IPS-NIHi7 (cell line): Measurements from ENCODE around the gene UBL4A.

ENCODE experiments used
- DNase-seq: peaks from one replicate; pipeline ENCODE4 v3.0.0; 2012; ENCODE audit warnings: mixed read lengths; ENCODE audit errors: extremely low spot score

The UBL4A gene

DNA sequence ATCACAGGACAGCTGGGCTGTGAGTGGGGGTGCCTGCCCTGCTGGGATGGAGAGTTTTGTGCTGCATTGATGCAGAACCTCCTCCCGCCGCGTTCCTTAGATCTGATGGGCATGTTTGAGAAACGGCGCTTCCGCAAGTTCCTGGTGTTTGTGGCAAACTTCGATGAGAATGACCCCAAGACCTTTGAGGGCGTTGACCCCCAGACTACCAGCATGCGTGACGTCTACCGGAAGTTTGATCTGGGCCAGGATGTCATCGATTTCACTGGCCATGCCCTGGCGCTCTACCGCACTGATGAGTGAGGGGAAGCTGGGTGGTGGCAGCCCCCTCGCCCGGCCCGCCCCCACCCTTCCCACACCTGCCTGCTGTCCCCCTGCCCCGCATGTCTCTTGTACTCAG is 46.6 kb downstream of the UBL4A start:
- DNase-seq = no peak

DNA sequence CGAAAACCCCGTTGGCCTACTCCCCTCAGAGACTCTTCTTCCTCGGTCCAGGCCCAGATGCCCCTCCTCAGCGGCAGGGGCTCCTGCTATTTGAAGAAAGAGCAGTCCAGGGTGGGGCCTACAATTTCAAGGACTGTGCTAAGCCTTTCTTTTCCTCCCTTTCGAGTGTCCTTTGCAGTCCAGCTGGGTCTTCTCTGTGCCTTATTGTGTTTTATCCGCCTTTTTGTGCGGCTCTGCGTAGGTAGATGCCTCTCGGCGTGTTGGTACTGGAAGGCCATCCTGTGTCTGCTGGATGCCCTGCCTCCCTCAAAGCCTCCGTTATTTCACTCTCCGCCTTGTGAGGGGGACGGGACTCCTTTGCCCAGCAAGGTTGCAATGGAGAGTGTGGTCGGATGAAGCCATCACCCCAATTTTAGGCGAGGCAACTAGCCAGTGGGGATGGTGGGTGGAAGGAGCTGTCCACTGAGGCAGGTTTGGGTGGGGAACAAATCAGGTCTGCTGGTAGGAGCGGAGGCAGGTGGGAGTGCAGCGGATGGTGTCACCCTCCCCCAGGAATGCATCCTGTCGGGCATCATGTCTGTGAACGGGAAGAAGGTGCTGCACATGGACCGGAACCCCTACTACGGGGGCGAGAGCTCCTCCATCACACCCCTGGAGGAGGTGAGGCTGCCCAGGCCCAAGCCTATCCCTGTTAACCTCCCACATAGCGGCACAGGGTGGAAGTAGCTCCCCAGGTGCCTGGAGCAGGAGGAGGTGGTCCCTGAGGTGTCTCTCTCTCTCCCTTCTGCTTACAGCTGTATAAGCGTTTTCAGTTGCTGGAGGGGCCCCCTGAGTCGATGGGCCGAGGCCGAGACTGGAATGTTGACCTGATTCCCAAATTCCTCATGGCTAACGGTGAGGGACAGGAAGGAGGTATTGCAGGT is 48.2 kb downstream of the UBL4A start:
- DNase-seq = no peak

DNA sequence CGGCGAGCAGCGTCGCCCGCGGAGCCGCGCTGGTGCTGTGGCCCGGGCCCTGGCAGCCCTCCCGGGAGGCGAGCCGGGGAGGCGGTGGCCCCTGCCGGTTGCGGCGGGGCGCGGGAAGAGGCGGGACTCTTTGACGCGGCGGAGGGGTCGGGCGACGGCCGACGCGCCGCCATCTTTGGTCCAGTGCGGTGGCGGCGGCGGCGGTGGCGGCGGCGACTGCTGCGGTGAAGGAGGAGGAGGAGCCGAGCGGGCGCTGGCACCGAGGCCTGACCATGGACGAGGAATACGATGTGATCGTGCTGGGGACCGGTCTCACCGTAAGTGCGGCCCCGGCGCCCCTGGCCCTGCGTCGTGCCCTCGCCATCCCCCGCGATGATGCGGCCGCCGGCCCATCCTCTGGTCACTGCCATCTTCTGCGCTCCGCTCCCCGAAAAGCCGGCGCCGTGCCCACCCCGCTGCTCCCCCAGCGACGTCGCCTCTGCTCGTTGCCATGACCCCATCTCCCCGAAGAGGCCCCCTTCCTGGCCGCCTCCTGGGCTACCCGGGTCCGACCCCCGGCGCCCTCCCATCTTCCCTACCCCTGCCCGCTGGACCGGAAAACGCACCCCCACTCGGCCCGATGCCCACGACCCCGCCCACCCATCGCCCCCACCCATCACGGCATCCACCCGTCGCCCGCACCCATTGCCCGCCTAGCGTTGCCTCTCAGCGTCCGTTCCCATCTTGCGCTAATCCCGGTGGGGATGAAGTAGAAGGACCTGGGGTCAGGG is 49.2 kb downstream of the UBL4A start, which contains the start of gene GDI1:
TSS of gene GDI1 (plus strand) at position 172 of the 770 bp plus-strand sequence. CDS start at position 273, 101 bp downstream.
- peak; percentile 45 for DNase-seq

DNA sequence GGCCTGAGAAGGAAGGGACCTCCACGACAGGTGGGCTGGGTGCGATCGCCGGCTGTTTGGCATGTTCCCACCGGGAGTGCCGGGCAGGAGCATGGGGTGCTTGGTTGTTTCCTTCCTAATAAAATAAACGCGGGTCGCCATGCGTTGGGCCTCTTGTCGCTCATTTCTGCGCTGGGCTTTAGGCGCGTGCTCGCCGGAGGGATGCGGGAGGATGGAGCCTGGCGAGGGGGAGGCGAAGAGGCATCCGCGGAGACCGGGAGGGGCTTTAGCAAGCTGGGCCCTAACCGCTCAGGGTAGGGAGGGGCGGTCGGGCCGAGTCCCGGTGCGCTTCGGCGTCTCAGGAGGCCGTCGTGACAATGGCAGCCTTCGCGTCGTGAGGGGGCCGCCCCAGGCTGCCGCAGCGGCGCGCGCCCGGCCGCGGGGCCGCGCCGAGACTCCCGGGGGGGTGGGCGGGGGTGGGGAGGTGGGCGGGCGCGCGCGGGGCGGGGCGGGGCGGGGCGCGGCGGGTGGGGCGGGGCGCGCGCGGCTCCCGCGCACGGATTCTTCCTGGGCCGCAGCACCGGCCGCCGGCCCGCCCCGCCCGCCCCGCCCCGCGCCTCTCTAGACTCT is 49.9 kb downstream of the UBL4A start:
- peak; percentile 52 for DNase-seq

DNA sequence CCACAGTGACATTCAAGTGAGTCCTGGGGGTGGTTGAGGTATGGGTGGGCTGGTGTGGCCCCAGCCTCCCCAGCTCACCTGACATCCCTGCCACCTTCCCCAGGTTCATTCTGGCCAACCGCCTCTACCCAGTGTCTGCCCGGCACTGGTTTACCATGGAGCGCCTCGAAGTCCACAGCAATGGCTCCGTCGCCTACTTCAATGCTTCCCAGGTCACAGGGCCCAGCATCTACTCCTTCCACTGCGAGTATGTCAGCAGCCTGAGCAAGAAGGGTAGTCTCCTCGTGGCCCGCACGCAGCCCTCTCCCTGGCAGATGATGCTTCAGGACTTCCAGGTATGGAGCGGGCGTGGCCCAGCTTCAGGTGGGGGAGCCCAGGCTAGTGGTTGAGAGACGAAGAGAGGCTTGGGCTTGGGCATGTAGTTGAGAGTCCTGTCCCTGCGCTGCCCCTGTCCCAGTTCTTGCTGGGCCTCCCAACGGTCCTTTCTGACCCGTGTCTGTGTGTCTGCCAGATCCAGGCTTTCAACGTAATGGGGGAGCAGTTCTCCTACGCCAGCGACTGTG is 51.2 kb downstream of the UBL4A start:
- DNase-seq = no peak

DNA sequence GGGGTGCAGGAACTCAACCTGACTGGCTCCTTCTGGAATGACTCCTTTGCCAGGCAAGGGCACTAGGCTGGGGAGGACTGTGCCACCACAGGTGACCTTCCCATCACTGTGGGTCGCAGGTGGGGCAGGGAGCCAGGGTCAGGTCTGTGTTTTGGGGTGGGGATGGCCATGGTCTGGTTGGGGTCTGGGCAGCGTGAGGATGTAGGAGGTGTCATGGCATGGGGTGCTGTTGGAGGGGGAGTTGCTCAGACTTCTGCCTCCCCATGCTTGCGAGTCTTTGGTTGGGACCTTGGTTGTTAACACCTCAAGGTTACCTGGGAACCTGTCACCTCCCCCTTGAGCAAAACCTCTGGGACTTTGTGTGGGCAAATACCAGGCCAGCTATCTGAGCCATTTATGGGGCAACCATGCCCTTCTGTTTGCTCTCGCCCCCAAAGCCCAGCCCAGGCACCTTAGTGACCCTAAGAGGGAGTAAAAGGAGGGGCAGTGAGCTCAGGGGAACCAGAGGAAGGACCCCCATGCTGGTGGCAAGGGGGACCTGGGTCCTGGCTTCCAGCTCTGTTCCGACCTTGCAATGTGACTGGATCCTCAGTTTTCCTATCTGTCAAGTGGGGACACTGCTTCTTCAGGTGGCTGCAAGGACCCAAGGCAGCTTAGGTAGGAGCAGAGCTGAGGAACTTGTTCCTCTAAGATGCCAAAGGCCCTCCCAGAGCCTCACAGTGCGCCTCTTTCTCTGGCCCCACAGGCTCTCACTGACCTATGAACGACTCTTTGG is 51.8 kb downstream of the UBL4A start:
- no peak for DNase-seq
